Inflammatory macrophage treated with lipopolysaccharide for 1 hour (primary cell): ENCODE measurements around the gene CEBPZ.
"Not testable (repeated sequence)": the region's sequence is repeated elsewhere in the genome, so short reads cannot be mapped to it uniquely, and the experiment has no call there.

Experiments
- DNase-seq, 2 donors: peaks; one replicate each; pipeline ENCODE4 v3.0.0-alpha.2; 2020 to 2022

The CEBPZ gene

GRCh38 chr2:37223131-37223530 is 8.3 kb downstream of the CEBPZ start:
- no peak for DNase-seq

- DNase-seq, result no peak
Measured at GRCh38 chr2:37219046-37219445, 12.3 kb downstream of the CEBPZ start.

- peak; percentile 14 to 23 for DNase-seq
Measured at GRCh38 chr2:37215250-37215649, 16.1 kb downstream of the CEBPZ start.

GRCh38 chr2:37211939-37212338 is 19.5 kb downstream of the CEBPZ start:
- DNase-seq, result no peak

- DNase-seq, result no peak
Measured at GRCh38 chr2:37211212-37211611, 20.2 kb downstream of the CEBPZ start.

GRCh38 chr2:37206760-37207159 is 24.6 kb downstream of the CEBPZ start:
- DNase-seq, result not testable (repeated sequence)

- no peak for DNase-seq
Measured at GRCh38 chr2:37205689-37206341, 25.6 kb downstream of the CEBPZ start.

GRCh38 chr2:37205071-37205661 is 26.2 kb downstream of the CEBPZ start:
- not testable (repeated sequence) for DNase-seq

GRCh38 chr2:37203708-37204107 is 27.7 kb downstream of the CEBPZ start:
- no peak for DNase-seq

- peak in 1 of 2 donors; percentile 2 for DNase-seq
Measured at GRCh38 chr2:37201766-37202165, 29.6 kb downstream of the CEBPZ start.

GRCh38 chr2:37201208-37201607 is 30.2 kb downstream of the CEBPZ start:
- DNase-seq, result no peak

- DNase-seq, result no peak
Measured at GRCh38 chr2:37198681-37199065, 32.7 kb downstream of the CEBPZ start.

GRCh38 chr2:37196320-37197195 is 34.8 kb downstream of the CEBPZ start, which contains the start of gene CEBPZOS:
TSS of gene CEBPZOS (plus strand) at chr2:37196496. CDS start at chr2:37199705, 3,209 bp downstream.
- peak; percentile 71 to 92 for DNase-seq

- not testable (repeated sequence) for DNase-seq
Measured at GRCh38 chr2:37195862-37196319, 35.5 kb downstream of the CEBPZ start.

GRCh38 chr2:37192551-37192950 is 38.8 kb downstream of the CEBPZ start:
- DNase-seq, result no peak

- no peak for DNase-seq
Measured at GRCh38 chr2:37191747-37192146, 39.6 kb downstream of the CEBPZ start.

- DNase-seq, result no peak
Measured at GRCh38 chr2:37191253-37191652, 40.1 kb downstream of the CEBPZ start.

GRCh38 chr2:37190290-37190689 is 41.1 kb downstream of the CEBPZ start:
- peak in 1 of 2 donors; percentile 2 for DNase-seq

GRCh38 chr2:37189452-37190153 is 41.8 kb downstream of the CEBPZ start:
- DNase-seq, result peak; percentile 72 to 79

GRCh38 chr2:37188570-37188969 is 42.8 kb downstream of the CEBPZ start, which contains the start of gene SULT6B1:
TSS of gene SULT6B1 (minus strand) at chr2:37188670. CDS start at chr2:37188640, 30 bp downstream.
- no peak for DNase-seq

- no peak for DNase-seq
Measured at GRCh38 chr2:37181726-37182684, 49.4 kb downstream of the CEBPZ start.

GRCh38 chr2:37180640-37181039 is 50.8 kb downstream of the CEBPZ start:
- no peak for DNase-seq
